Mucosa of stomach (tissue), 1 donor: ENCODE measurements around the gene PPCDC.

Source experiments
- H3K27me3 ChIP-seq: one replicate; pipeline ENCODE4 v1.7.0; 2013; ENCODE audit warnings: mild to moderate bottlenecking, low read length; ENCODE audit not compliant: control insufficient read depth, insufficient read depth
- H3K36me3 ChIP-seq: one replicate; pipeline ENCODE4 v1.7.0; 2013; ENCODE audit warnings: low read length; ENCODE audit not compliant: control insufficient read depth, insufficient read depth
- H3K4me1 ChIP-seq: one replicate; pipeline ENCODE4 v1.7.0; 2013; ENCODE audit warnings: mild to moderate bottlenecking, low read length; ENCODE audit not compliant: control insufficient read depth, insufficient read depth
- H3K4me3 ChIP-seq: one replicate; pipeline ENCODE4 v1.7.0; 2013; ENCODE audit warnings: low read length
- H3K9ac ChIP-seq: one replicate; pipeline ENCODE4 v1.7.0; 2013; ENCODE audit warnings: mild to moderate bottlenecking, low read length, moderate library complexity
- H3K9me3 ChIP-seq: one replicate; pipeline ENCODE4 v1.7.0; 2013; ENCODE audit warnings: mild to moderate bottlenecking, low read length, moderate library complexity; ENCODE audit not compliant: control insufficient read depth
- donor health status: Pancreatic carcinoma.

PPCDC gene

DNA sequence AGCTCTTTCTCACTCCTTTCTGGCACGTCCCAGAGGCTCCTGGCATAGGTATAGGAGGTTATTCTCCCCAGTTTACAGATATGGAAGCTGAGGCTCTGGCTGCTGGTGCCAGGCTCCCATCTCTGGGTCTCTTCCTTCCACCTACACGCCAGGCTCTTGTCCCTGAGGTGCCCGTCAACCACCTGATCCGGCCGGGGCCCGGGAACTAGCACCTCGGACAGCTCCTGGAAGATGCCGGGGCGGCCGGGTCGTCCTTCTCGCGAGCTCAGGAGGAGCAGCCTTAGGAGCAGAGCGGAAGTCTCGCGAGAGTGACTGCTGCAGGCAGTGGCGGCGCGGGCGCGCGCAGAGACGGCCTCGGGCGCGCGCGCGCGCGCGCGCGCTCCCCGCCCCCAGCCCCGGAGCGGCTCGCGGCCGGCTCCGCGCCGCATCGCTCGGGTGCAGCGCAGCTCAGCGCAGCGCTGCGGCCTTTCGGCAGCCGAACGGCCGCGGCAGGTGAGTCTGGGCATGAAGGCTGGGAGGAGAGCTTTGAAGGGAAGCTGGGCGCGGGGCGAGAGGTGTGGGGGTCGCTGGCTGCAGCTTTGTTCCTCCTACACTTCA is 28.1 kb upstream of the PPCDC start, which contains the start of gene SCAMP5:
TSS of gene SCAMP5 (plus strand) at position 382 of the 597 bp plus-strand sequence. CDS start 16,277 bp downstream, outside the sequence.
- Histone ChIP-seq H3K27me3 (peaks cover 19% of the 10 kb centered on the region), H3K36me3 (no peaks in the 10 kb centered on the region), H3K4me3 (peak within 1 kb of the TSS; percentile 25), H3K9me3 (no peaks in the 10 kb centered on the region), H3K9ac (peak within 1 kb of the TSS; percentile 75), H3K4me1 (peaks cover 34% of the 10 kb centered on the region)

DNA sequence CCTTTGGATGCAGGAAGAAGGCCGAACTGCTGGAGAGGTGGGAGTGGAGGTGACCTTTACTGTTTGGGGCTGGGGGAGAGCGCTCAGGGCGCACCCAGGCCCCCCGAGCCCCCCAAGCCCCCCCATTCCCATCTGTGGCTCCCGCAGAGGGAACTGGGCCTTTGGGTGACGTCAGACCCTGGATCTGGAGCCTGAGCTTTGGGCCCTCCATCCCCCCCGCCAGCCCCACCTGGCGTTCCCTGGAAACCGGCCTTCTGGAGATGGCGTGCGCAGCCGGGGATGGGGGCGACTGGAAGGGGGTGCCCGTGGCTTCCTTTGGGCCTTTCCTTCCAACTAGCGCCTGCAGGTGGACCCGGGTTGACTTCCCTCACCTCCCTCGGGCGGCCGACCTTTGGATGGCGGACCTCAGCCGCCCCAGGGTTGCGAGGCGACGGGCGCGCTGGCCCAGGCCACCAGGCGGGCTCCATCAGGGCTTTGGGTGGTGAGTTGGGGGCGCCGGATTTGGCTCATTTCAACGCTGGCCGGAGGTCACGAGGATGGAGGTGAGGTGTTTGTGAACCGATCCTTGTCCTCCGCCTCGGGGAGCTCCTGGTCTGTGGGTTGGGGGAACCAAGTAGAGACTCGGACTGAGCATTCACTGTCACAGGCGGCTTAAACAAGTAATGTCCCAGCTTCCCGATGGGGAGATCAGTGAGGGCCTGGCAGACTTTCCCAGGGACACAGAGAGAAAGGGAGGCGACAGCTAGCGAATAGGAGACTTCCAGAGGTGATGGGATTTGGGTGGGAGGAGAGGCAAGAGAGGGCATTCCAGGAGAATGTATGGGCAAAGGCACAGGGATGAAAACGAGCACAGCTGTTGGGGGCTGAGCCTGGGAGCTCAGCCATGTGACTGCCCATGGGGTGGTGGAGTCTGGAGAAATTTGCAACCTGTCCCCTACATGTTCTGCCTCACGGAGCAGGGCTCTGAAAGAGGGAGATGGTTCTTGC is 27.3 kb upstream of the PPCDC start:
- peak overlapping the region; percentile 25 for H3K4me3 ChIP-seq
- peak overlapping the region; percentile 75 for H3K9ac ChIP-seq
- H3K36me3 ChIP-seq = no peaks in the 10 kb centered on the region
- peaks cover 19% of the 10 kb centered on the region for H3K27me3 ChIP-seq
- H3K9me3 ChIP-seq = no peaks in the 10 kb centered on the region
- peaks cover 39% of the 10 kb centered on the region for H3K4me1 ChIP-seq

- Histone ChIP-seq H3K27me3 (peaks cover 19% of the 10 kb centered on the region), H3K9me3 (no peaks in the 10 kb centered on the region), H3K4me3 (no peak overlapping the region), H3K4me1 (peaks cover 39% of the 10 kb centered on the region), H3K36me3 (no peaks in the 10 kb centered on the region), H3K9ac (no peak overlapping the region)
Measured at GRCh38 chr15:74997141-74997540, 26.2 kb upstream of the PPCDC start.

GRCh38 chr15:74997543-74997942 is 25.8 kb upstream of the PPCDC start:
- Histone ChIP-seq H3K9ac (no peak overlapping the region), H3K27me3 (peaks cover 19% of the 10 kb centered on the region), H3K9me3 (no peaks in the 10 kb centered on the region), H3K4me1 (peaks cover 39% of the 10 kb centered on the region), H3K4me3 (no peak overlapping the region), H3K36me3 (no peaks in the 10 kb centered on the region)

GRCh38 chr15:75001310-75001709 is 22.1 kb upstream of the PPCDC start:
- H3K9me3 ChIP-seq = no peaks in the 10 kb centered on the region
- peaks cover 32% of the 10 kb centered on the region for H3K4me1 ChIP-seq
- no peak overlapping the region for H3K9ac ChIP-seq
- no peak overlapping the region for H3K4me3 ChIP-seq
- peaks cover 11% of the 10 kb centered on the region for H3K27me3 ChIP-seq
- no peaks in the 10 kb centered on the region for H3K36me3 ChIP-seq

- H3K9me3 ChIP-seq = no peaks in the 10 kb centered on the region
- no peaks in the 10 kb centered on the region for H3K36me3 ChIP-seq
- H3K4me1 ChIP-seq = peaks cover 21% of the 10 kb centered on the region
- H3K4me3 ChIP-seq = no peak overlapping the region
- no peak overlapping the region for H3K9ac ChIP-seq
- H3K27me3 ChIP-seq = no peaks in the 10 kb centered on the region
Measured at GRCh38 chr15:75002398-75002797, 21.0 kb upstream of the PPCDC start.

DNA sequence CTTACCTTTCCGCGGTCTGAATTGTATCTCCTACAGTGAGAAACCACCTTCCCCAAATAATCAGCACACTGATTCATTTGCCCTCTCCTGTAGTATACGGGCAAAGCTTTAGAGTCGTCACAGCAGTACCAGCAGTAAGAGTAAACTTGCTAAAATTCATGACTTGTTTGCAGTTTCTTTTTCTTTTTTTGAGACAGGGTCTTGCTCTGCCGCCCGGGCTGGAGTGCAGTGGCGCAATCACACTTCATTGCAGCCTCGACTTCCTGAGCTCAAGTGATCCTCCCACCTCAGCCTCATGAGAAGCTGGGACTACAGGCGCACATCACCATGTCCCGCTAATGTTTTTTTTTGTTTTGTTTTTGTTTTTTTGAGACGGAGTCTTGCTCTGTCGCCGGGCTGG is 16.2 kb upstream of the PPCDC start:
- Histone ChIP-seq H3K9me3 (no peaks in the 10 kb centered on the region), H3K9ac (no peak overlapping the region), H3K27me3 (no peaks in the 10 kb centered on the region), H3K4me3 (no peak overlapping the region), H3K36me3 (no peaks in the 10 kb centered on the region), H3K4me1 (no peaks in the 10 kb centered on the region)

DNA sequence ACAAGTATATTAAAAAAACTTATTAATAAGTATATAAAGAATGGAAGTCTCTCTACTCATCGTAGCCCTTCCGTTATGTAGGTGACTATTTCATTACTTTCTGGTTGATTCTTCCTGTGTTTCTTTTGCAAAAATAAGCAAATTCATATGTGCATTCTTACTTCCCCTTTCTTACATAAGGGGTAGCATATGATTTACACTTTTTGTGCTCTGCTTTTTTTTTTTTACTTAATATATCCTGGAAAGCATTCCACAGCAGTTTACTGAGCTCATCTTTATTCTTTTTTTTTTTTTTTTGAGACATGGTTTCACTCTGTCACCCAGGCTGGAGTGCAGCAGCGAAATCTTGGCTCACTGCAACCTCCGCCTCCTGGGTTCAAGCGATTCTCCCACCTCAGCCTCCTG is 15.2 kb upstream of the PPCDC start:
- Histone ChIP-seq H3K4me3 (no peak overlapping the region), H3K9me3 (no peaks in the 10 kb centered on the region), H3K36me3 (no peaks in the 10 kb centered on the region), H3K4me1 (no peaks in the 10 kb centered on the region), H3K9ac (no peak overlapping the region), H3K27me3 (no peaks in the 10 kb centered on the region)

- H3K4me3 ChIP-seq = no peak overlapping the region
- no peaks in the 10 kb centered on the region for H3K4me1 ChIP-seq
- no peak overlapping the region for H3K9ac ChIP-seq
- no peaks in the 10 kb centered on the region for H3K9me3 ChIP-seq
- no peaks in the 10 kb centered on the region for H3K27me3 ChIP-seq
- no peaks in the 10 kb centered on the region for H3K36me3 ChIP-seq
Measured at GRCh38 chr15:75008629-75009326, 14.6 kb upstream of the PPCDC start.

DNA sequence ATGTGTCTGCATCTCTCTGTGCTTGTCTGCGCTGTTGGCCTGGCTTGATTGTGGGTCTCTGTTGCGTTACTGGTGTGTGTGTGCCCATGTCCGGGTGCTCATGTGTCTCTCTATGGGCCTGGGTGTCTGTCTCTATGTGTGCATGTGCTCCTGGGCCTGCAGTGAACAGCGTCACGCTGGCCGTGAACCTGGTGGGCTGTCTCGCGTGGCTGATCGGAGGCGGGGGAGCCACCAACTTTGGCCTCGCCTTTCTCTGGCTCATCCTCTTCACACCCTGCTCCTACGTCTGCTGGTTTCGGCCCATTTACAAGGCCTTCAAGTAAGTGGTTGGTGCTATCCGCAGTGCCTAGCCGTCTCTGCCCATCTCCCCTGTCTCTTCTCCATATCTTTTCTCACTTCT is 7.0 kb upstream of the PPCDC start:
- H3K36me3 ChIP-seq = no peaks in the 10 kb centered on the region
- H3K9me3 ChIP-seq = no peaks in the 10 kb centered on the region
- no peaks in the 10 kb centered on the region for H3K27me3 ChIP-seq
- H3K4me3 ChIP-seq = no peak overlapping the region
- no peak overlapping the region for H3K9ac ChIP-seq
- peaks cover 6% of the 10 kb centered on the region for H3K4me1 ChIP-seq

- peaks cover 16% of the 10 kb centered on the region for H3K4me1 ChIP-seq
- H3K9me3 ChIP-seq = no peaks in the 10 kb centered on the region
- no peak overlapping the region for H3K4me3 ChIP-seq
- H3K27me3 ChIP-seq = no peaks in the 10 kb centered on the region
- no peaks in the 10 kb centered on the region for H3K36me3 ChIP-seq
- H3K9ac ChIP-seq = no peak overlapping the region
Measured at GRCh38 chr15:75019916-75020315, 3.5 kb upstream of the PPCDC start.

DNA sequence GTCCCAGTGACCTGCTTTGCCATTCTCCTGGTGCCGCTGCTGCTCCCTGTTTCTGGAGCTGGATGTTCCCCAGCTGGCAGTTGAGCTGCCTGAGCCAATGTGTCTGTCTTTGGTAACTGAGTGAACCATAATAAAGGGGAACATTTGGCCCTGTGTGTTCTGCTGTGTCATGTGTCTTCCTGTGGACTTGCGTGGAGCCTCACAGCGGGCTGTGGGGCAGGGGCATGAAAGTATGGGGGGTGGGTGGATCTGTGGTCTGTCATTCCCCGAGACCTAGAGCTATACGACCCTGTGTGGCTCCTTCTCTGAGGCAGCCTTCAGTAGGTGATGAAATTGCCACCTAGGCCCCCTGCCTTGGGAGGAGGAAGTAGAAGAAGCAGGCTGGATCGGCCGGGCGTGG is 2.0 kb upstream of the PPCDC start:
- no peaks in the 10 kb centered on the region for H3K36me3 ChIP-seq
- H3K27me3 ChIP-seq = no peaks in the 10 kb centered on the region
- H3K4me3 ChIP-seq = no peak overlapping the region
- peaks cover 16% of the 10 kb centered on the region for H3K4me1 ChIP-seq
- no peak overlapping the region for H3K9ac ChIP-seq
- H3K9me3 ChIP-seq = no peaks in the 10 kb centered on the region
